ENCODE measurements around the gene LYZL4.

LYZL4 gene

DNA sequence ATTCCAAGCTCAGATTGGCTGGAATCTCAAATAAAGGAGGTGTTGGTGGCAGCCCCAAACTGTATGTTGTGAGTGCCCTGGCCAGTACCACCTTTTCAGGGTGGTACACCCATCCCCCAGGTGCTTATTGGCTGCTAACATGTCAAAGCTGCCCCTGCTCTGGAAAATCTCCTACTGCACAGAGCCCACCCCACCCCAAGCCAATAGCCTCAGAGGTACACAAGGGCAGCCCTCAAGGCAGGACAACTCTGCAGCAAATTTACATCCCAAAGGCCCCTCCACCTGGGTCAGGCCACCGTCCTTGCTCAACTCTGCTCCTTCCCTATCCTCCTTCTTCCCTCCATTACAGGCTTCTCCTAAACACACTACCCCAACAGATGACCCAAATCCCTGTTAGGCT is 37.1 kb upstream of the LYZL4 start:
- in situ Hi-C loops (cut with MboI; ENCODE audit: low sequenced_read_pairs, unreplicated experiment), result loop anchor here (25.0 kb wide), 2 partner anchors 335 to 535 kb away; no protein-coding TSS in a partner anchor
- TF ChIP-seq, protein P1, sequence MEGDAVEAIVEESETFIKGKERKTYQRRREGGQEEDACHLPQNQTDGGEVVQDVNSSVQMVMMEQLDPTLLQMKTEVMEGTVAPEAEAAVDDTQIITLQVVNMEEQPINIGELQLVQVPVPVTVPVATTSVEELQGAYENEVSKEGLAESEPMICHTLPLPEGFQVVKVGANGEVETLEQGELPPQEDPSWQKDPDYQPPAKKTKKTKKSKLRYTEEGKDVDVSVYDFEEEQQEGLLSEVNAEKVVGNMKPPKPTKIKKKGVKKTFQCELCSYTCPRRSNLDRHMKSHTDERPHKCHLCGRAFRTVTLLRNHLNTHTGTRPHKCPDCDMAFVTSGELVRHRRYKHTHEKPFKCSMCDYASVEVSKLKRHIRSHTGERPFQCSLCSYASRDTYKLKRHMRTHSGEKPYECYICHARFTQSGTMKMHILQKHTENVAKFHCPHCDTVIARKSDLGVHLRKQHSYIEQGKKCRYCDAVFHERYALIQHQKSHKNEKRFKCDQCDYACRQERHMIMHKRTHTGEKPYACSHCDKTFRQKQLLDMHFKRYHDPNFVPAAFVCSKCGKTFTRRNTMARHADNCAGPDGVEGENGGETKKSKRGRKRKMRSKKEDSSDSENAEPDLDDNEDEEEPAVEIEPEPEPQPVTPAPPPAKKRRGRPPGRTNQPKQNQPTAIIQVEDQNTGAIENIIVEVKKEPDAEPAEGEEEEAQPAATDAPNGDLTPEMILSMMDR (IDR thresholded peaks at IDR 0.05; ENCODE audit: borderline replicate concordance, control extremely low read depth, extremely low read depth, insufficient read depth, missing control alignments), result no peak
- DNase-seq (ENCODE audit: low spot score), result no peak

DNA sequence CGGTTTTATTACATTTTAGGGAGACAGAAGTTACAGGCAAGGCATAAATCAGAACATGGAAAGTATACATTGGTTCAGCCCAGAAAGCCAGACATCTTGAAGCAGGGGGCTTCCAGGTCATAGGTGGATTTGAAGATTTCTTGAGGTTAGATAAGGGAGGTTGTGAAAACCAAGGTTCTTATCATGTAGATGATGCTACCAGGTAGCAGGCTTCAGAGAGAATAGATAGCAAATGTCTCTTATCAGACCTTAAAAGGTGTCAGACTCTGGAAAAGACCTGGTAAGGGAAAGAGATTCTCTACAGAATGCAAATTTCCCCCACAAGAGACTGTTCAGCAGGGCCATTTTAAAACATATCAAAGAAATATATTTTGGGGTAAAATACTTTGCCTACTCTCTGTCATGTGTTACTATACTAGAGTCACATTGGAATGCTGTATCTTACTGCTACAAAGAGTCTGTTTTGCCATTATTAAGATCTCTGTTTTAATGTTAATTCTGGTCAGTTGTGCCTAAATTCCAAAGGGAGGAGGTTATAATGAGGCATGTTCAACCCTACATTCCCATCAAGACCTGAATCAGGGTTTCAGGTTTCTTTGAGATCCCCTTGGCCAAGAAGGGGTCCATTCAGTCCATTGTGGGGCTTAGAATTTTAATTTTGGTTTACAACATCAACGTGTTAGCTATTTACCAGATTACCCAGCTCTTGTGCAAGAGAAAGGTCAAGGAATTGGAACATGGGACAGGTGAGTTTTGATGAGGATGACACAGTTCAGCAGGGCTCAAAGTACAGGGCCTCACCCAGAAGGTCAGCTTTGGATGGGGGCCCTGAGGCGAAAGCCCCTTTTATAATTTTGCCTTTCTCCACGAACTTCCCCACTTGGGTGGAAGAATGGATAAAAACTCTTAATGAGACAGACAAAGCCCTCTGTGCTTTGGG is 36.0 kb upstream of the LYZL4 start:
- in situ Hi-C loops (cut with MboI; ENCODE audit: low sequenced_read_pairs, unreplicated experiment), result loop anchor here (25.0 kb wide), 2 partner anchors 334 to 534 kb away; no protein-coding TSS in a partner anchor
- TF ChIP-seq, protein P1 (IDR thresholded peaks at IDR 0.05; ENCODE audit: borderline replicate concordance, control extremely low read depth, extremely low read depth, insufficient read depth, missing control alignments), result no peak

DNA sequence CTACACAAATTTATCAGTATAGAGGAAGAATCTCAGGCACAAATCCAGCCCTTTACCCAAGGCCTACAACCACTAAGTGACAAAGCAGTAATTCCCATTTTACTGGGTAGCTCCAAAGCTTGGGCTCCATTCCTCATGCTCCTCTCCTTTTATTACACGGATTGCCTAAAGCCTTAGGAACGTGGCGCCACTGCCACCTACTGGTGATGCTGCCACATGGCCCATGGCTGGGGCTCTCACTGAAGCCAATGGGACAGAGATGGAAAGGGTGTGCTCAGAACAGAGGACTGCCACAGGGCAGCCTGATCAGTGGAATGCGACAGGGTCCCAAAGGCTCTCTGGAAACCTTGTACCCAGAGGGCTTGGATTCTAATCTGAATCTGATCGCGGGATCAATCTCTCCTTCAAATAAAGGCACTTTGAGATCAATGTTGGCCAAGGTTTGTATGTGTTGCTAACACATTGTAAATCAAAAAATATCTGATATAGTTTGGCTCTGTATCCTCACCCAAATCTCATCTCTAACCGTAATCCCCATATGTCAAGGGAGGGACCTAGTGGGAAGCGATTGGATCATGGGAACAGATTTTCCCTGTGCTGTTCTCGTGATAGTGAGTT is 33.5 kb upstream of the LYZL4 start:
- peak; percentile 83 for DNase-seq (ENCODE audit: low spot score)
- TF ChIP-seq, protein P1 (IDR thresholded peaks at IDR 0.05; ENCODE audit: borderline replicate concordance, control extremely low read depth, extremely low read depth, insufficient read depth, missing control alignments), result peak; percentile 94
- in situ Hi-C loops (cut with MboI; ENCODE audit: low sequenced_read_pairs, unreplicated experiment), result loop anchor here (25.0 kb wide), 2 partner anchors 332 to 532 kb away; no protein-coding TSS in a partner anchor

More for the DNA sequence above, 36.0 kb upstream of the LYZL4 start:
- no peak for DNase-seq (ENCODE audit: low spot score)

DNA sequence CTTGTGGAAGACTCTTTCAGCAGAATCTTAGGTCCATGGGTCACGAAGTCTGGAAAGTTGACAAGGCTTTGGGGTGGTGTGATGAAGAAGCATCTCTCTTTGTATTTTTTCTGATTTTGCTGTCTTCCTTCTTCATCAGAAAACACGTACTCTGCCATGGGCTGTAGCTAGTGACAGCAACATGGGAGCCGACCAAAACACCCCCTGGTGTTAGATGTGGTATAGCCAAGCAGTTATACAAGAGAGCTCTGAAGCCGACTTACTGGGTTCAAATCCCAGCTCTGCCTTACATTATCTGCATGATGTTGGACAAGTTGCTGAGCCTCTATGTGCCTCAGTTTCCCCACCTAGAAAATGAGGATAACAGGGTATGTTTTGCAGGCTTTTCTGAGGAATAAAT is 32.9 kb upstream of the LYZL4 start:
- DNase-seq (ENCODE audit: low spot score), result no peak
- TF ChIP-seq, protein P1 (IDR thresholded peaks at IDR 0.05; ENCODE audit: borderline replicate concordance, control extremely low read depth, extremely low read depth, insufficient read depth, missing control alignments), result no peak
- in situ Hi-C loops (cut with MboI; ENCODE audit: low sequenced_read_pairs, unreplicated experiment), result loop anchor here (25.0 kb wide), 2 partner anchors 331 to 531 kb away; no protein-coding TSS in a partner anchor

DNA sequence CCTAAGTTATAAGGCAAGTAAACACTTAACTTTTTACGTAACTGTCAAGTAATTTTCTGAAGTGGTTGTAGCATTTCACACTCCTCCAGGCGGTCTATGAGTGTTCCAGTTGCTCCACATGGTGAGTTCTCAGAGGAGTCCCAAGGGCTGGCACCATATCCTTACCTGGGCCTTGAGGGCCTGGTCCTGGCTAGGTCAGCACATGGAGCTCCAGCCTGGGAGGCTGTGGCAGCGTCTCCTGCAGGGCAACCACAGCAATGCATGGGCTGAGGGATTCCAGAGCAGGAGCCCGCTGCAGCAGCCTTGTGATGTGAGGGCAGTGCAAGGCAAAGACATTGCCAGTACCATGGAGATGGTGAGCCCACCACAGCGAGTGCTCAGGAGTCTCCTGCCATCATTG is 32.2 kb upstream of the LYZL4 start:
- no peak for DNase-seq (ENCODE audit: low spot score)
- in situ Hi-C loops (cut with MboI; ENCODE audit: low sequenced_read_pairs, unreplicated experiment), result loop anchor here (25.0 kb wide), 2 partner anchors 330 to 530 kb away; no protein-coding TSS in a partner anchor
- TF ChIP-seq, protein P1 (IDR thresholded peaks at IDR 0.05; ENCODE audit: borderline replicate concordance, control extremely low read depth, extremely low read depth, insufficient read depth, missing control alignments), result no peak

DNA sequence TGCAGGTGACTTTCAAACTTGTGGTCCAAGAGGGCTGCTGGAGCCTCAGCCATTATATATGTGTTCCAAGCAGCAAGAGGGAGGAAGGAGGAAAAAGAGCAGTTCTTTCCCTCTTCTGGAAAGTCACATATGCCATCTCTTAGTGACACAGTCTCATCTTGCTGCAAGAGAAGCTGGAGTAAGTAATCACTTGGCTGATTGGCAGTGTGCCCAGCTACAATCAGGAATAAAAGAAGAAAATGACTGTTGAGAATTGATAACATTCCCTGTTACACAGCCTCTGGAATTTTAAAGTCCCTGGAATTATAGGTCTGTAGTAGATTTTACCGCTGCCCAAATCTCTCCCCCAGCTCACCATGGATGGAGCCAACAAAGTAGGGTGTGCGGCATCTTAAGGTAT is 31.4 kb upstream of the LYZL4 start:
- DNase-seq (ENCODE audit: low spot score), result no peak
- TF ChIP-seq, protein P1 (IDR thresholded peaks at IDR 0.05; ENCODE audit: borderline replicate concordance, control extremely low read depth, extremely low read depth, insufficient read depth, missing control alignments), result no peak
- in situ Hi-C loops (cut with MboI; ENCODE audit: low sequenced_read_pairs, unreplicated experiment), result loop anchor here (25.0 kb wide), 2 partner anchors 329 to 529 kb away; no protein-coding TSS in a partner anchor

Data from GM13976 (cell line).